Epithelial cell of esophagus (primary cell): ENCODE measurements around the gene NDE1.

Source experiments
- DNase-seq: peaks from one replicate; pipeline ENCODE4 v3.0.0; 2010; ENCODE audit warnings: low read depth
- H3K4me3 ChIP-seq: 2 replicates; pipeline ENCODE4 v1.5.1; 2011; ENCODE audit warnings: mild to moderate bottlenecking, low read length, control low read depth
- TF ChIP-seq, protein P1 (sequence below): IDR thresholded peaks from 2 replicates; pipeline ENCODE4 v1.5.1; 2011; ENCODE audit warnings: low read depth, mild to moderate bottlenecking, low read length, control low read depth, inconsistent platforms; ENCODE audit not compliant: insufficient read depth; ENCODE audit errors: missing control alignments

The NDE1 gene

DNA sequence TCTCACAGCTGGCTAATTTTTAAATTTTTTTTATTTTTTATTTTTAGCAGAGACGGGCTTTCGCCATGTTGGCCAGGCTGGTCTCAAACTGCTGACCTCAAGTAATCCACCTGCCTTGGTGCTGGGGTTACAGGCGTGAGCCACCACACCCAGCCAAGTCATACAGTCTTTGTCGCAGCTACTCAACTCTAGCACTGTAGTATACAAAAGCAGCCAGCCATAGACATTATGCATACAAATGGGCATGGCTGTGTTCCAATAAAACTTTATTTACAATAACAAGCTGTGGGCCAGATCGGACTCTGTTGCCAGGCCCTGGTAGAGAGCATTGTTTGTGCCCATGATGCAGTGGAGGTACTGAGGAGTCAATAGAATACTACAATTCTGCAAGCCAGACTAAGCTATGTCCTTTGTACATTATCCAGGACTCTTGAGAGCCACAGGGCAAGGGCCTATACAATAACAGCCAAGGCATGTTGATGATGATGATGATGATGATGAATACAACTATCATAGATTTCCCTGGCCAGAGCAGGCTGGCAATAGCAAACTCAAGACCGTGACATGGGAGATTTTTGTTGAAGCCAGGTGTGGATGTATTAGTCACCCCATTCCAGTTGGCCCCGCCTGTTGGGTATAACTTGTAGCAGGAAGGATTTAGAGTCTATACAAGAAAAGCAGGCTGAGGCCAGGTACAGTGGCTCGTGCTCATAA, 104.9 kb downstream of the NDE1 start:
- TF ChIP-seq, protein P1, sequence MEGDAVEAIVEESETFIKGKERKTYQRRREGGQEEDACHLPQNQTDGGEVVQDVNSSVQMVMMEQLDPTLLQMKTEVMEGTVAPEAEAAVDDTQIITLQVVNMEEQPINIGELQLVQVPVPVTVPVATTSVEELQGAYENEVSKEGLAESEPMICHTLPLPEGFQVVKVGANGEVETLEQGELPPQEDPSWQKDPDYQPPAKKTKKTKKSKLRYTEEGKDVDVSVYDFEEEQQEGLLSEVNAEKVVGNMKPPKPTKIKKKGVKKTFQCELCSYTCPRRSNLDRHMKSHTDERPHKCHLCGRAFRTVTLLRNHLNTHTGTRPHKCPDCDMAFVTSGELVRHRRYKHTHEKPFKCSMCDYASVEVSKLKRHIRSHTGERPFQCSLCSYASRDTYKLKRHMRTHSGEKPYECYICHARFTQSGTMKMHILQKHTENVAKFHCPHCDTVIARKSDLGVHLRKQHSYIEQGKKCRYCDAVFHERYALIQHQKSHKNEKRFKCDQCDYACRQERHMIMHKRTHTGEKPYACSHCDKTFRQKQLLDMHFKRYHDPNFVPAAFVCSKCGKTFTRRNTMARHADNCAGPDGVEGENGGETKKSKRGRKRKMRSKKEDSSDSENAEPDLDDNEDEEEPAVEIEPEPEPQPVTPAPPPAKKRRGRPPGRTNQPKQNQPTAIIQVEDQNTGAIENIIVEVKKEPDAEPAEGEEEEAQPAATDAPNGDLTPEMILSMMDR: no peak
- no peak overlapping the region for H3K4me3 ChIP-seq
- peak; percentile 68 for DNase-seq

DNA sequence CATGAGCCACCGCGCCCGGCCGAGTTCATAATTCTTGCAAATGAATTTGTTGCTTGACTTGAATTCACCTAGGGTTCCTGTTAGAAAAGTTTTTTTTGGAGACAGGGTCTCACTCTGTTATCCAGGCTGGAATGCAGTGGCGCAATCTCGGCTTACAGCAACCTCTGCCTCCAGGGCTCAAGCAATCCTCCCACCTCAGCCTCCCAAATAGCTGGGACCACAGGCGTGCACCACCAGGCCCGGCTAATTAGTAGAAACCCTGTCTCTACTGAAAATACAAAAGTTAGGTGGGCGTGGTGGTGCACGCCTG, 107.0 kb downstream of the NDE1 start:
- H3K4me3 ChIP-seq: no peak overlapping the region
- TF ChIP-seq, protein P1: no peak

DNA sequence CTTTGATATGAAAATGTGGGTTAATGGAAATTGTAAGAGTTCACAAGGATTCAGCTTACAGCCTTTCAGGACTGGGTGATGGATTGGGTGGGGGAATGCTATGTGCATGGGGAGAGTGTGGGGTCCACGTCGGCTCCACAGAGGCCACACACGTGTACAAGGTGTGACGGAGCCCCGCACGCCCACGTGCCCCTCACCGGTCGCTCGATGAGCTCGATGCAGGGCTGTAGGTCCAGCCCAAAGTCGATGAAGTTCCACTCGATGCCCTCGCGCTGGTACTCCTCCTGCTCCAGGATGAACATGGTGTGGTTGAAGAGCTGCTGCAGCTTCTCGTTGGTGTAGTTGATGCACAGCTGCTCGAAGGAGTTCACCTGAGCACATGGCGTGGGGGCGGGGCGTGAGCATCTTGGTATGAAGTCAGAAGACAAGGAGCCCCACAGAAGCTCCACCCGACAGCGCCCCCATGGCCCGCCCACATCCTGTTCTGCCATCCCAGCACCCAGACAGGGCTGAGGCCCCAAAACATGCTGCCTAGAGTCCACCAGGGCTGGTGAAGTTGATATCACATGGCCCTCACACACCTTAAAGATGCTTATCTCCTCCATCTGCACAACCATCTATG, 107.7 kb downstream of the NDE1 start:
- TF ChIP-seq, protein P1: no peak
- no peak for DNase-seq
- H3K4me3 ChIP-seq: no peak overlapping the region

More for the DNA sequence above, 107.0 kb downstream of the NDE1 start:
- no peak for DNase-seq

DNA sequence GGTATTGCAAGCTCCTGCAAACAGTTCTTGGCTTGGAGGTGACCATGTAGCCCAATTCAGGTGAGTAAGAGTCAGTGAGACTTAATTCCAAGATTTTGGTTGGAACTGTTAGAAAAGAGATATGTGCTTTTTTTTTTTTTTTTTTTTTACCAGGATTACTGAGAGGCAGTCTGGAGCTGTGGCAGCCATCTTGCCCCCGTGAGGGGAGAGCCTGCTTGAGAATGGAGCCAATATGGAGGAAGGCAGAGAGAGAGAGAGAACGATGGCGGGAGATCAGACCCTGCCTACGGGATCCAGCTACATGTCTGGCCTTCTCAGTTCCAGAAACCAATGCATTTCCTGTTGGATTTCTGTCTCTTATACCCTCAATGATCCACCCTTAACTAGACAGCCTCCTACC, 109.0 kb downstream of the NDE1 start:
- TF ChIP-seq, protein P1: no peak
- DNase-seq: no peak
- H3K4me3 ChIP-seq: no peak overlapping the region

DNA sequence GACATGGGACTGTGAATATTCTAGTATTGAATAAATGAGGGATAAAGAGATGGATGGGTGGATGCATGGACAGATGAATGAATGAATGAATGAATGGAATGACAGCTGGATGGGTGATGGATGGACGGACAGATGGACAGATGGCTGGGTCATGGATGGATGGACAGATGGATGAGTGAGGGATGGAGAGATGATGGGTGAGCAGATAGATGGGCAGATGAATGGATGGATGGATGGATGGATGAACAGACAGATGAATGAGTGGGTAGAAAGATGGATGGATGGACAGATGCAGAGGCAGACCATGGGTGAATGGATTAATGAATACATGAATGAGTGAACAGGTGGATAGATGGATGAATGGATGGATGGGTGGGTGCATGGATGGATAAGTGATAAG, 110.1 kb downstream of the NDE1 start:
- DNase-seq: no peak
- TF ChIP-seq, protein P1: no peak

DNA sequence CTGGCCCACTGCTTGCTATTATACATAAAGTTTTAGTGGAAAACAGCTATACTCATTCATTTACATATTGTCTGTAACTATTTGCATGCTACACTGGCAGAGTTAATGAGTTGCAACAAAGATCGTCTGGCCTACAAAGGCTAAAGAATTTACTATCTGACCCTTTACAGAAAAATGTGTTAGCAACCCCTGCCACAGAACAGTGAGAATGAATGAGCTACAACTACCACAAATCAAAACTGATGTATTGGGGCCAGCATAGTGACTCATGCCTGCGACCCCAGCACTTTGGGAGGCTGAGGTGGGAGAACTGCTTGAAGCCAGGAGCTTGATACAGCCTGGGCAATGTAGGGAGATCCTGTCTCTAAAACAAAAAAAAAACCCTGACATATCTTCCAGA, 114.1 kb downstream of the NDE1 start:
- TF ChIP-seq, protein P1: no peak
- no peak overlapping the region for H3K4me3 ChIP-seq
- DNase-seq: no peak

More for the DNA sequence above, 110.1 kb downstream of the NDE1 start:
- no peak overlapping the region for H3K4me3 ChIP-seq

DNA sequence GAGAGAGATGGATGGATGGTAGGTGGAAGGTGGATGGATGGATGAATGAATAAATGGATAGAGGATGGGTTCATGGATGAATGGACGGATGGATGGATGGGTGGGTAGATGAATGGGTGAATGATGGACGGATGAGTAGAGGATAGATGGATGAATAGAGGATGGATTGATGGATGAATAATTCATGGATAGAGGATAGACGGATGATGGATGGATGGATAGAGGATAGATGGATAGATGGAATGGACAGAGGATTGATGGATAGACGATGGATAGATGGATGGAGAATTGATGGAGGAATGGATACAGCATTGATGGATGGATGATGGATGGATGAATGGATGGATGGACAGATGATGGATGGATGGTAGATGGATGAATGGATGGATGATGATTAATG, 115.1 kb downstream of the NDE1 start:
- no peak for DNase-seq
- no peak overlapping the region for H3K4me3 ChIP-seq
- TF ChIP-seq, protein P1: no peak
